Activated naive CD4-positive, alpha-beta T cell (primary cell): ENCODE results near the gene DCUN1D1.

ENCODE experiments used
- DNase-seq, 4 experiments: peaks; one replicate each; lab custom pipeline; 2025; lab: John Stamatoyannopoulos, UW

DCUN1D1 gene

GRCh38 chr3:182972387-182972786 lies 8.0 kb downstream of the DCUN1D1 start:
- no peak for DNase-seq

DNA sequence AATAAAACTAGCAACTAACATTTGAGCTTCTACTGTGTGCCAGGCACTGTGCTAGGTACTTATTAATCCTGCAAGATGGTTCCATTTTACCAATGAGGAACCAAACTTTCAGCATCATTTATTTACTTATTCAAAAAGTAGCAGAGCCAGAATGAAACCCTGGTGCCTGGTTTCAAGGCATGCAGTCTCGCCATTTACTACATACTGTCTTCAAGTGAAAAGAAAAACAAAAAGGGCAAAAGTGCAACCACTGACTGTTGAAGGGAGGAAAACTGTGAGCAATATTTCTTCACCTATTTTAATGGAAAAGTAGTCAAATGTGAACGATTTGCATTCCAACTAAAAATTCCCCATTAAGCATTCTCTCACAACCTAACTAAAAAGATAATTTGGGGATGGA lies 8.7 kb downstream of the DCUN1D1 start:
- DNase-seq: no peak

- no peak for DNase-seq
These were observed 9.4 kb downstream of the DCUN1D1 start for GRCh38 chr3:182970811-182971418.

DNA sequence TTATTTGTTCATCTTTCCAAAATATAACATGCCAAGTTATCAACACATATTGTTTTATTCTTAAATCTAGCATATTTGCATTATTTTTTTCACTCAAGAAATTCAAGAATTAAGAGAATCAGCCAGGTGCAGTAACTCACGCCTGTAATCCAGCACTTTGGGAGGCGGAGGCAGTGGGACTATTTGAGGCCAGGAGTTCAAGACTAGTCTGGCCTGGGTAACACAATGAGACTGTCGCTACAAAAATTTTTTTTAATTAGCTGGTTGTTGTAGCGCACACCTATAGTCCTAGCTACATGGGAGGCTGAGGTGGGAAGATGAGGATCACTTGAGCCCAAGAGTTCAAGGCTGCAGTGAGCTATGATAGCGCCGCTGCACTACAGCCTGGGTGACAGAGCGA lies 10.5 kb downstream of the DCUN1D1 start:
- no peak for DNase-seq

GRCh38 chr3:182969277-182969676 lies 11.1 kb downstream of the DCUN1D1 start:
- no peak for DNase-seq

DNA sequence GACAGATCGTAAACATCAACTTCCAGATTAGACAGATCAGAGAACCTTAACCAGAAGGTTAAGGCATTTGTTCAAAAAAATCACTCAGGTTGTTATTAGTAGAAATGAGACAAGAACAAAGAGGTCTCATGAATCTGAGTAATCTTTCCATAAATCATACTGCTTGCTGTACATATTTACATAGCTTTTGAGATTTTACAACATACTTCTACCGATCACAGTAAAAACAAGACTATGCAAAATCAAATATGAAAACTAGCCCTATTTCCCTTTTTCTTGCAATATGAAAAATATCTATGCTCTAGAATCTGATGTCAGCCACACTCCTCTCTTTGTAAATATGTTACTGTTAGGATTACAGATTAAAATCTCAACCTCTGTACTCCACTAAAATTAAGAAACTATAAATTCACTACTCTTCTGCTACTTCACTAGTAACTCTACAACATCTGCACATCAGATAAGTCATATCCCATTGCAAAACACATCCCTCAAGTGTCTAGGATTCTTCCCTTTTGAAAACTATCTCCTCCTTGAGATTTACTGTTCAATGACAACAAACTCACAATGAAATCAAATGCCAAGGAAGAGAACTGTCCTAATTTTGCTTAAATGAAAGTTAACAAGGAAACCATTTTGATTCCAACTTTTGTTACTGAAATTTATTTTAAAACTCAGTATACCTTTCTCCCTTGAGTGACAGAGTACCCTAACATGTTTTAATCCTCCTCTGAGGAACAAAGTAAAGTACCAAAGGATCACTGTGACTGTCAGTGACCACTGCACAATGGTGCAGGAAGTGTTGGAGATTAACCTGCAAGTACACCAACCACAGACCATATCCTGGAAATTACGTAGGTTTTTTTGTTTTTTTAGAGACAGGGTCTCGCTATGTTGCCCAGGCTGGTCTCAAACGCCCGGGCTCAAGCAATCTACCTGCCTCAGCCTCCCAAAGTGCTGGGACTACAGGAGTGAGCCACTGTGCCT lies 12.8 kb downstream of the DCUN1D1 start:
- DNase-seq: no peak

DNA sequence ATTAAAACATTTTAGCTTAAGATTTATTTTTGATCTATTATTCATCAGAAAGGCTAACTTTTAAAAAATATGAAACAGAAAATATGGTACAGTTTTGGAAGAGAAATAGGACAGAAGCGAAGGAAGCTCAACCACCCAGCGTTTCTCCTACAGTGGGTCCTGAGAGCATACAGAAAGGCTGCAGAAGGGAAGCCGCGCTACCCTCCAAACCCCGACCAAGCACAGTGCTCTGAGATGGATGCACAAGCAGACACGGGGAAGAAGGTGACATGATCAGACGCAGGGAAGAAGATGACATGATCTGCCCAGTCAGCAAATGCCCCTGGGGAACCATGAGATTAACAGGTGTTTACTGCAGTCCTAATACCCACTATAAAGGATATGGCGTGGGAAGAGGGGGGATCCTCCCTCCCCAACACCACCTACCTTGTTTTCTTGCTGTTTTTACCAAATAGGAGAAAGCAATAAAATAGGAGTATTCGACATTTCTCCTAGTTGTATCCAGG lies 14.4 kb downstream of the DCUN1D1 start:
- DNase-seq: no peak

- no peak for DNase-seq
These were observed 16.2 kb downstream of the DCUN1D1 start for GRCh38 chr3:182964179-182964578.

- DNase-seq: no peak
These were observed 18.2 kb downstream of the DCUN1D1 start for GRCh38 chr3:182962166-182962565.

DNA sequence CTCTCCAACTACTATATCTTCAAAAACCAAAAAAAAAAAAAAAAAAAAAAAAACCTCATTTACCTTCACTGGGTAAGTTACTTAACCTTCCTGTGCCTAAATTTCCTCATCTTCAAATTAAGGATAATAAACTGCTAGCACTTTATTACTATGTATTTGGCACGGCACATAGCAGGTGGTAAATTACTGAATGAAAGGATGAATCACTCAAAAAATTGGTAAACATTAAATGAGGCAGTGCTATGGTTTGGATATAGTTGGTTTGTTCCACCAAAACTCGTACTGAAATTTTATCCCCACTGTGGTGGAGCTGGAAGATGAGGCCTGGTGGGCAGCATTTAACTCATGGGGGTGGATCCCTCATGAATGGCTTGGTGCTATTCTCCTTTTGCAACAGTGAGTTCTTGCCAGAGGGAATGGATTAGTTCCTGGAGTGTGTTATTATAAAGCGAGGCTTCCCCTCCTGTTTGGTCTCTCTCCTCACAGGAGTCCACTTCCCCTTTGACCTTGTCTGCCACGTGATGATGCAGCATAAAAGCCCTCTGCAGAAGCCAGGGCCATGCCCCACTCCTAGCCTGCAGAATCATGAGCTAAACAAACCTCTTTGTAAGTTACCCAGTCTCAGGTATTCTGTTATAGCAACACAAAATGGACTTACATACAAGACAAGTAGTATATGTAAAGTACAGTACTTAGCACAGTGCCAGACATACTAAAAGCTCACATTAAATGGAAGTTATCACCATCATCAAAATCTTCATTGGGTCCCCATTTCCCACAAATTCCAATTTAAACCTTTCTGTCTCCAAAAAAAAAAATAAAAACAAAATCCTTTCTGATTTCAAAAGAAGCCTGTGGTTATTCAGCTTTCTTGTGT lies 20.6 kb downstream of the DCUN1D1 start:
- DNase-seq: no peak

DNA sequence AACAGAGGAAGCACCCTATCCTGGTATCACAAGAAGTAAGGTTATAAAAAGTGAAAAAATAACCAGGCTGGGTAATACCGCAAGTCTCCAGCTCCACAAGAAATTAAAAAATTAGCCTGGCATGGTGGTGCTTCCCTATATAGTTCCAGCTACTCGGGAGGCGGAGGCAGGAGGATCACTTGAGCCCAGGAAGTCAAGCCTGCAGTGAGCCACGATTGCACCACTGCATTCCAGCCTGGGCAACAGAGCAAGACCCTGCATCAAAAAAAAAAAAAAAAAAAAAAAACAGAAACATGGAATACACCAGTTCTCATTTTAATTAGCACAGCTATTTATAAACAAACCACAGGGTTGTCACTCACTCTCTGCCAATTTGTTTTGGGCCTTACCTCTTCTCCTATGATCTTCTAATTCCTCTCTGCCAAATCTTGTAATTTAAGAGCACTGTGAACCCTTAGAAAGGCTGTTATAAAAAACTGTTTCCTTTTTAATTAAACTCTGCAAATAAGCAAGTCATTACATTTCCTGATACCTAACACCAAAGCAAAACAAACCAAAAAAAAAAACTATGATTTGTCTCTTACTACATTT lies 22.6 kb downstream of the DCUN1D1 start:
- no peak for DNase-seq

GRCh38 chr3:182957226-182957625 lies 23.1 kb downstream of the DCUN1D1 start:
- no peak for DNase-seq

- no peak for DNase-seq
These were observed 25.6 kb downstream of the DCUN1D1 start for GRCh38 chr3:182954553-182955235.

GRCh38 chr3:182949688-182950087 lies 30.6 kb downstream of the DCUN1D1 start:
- DNase-seq: no peak

DNA sequence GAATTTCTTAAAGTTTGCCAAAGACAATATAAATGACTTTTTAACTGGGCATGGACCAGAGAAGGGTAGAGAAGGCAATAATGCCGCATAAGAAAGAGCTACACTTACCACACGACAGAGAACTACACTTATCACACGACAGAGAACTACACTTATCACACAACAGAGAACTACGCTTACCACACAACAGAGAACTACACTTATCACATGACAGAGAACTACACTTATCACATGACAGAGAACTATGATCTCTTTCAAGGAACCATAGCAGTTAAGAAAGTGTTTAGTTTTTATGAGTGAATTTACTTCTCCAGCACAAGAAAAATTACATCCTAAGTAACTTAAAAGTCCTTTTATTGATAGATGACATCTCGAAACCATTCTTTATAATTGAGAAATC lies 32.0 kb downstream of the DCUN1D1 start:
- DNase-seq: no peak

DNA sequence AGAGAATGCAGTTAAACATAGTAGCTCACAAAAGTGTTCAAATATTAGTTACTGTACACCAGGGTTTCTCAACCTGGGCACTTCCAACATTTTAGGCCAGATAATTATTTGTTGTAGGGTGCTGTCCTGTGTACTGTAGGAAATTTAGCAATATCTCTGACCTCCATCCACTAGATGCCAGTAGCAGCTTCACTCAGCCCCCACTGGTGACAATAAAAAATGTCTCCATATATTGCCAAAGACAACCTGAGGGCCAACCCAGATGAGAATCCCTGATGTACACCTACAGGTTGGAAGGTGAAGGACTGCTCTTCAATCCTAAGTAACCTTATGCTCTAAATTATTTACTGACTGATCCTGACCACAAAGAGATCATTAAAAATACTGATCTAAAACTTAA lies 32.5 kb downstream of the DCUN1D1 start:
- no peak for DNase-seq

- no peak for DNase-seq
These were observed 38.6 kb downstream of the DCUN1D1 start for GRCh38 chr3:182941719-182942118.

DNA sequence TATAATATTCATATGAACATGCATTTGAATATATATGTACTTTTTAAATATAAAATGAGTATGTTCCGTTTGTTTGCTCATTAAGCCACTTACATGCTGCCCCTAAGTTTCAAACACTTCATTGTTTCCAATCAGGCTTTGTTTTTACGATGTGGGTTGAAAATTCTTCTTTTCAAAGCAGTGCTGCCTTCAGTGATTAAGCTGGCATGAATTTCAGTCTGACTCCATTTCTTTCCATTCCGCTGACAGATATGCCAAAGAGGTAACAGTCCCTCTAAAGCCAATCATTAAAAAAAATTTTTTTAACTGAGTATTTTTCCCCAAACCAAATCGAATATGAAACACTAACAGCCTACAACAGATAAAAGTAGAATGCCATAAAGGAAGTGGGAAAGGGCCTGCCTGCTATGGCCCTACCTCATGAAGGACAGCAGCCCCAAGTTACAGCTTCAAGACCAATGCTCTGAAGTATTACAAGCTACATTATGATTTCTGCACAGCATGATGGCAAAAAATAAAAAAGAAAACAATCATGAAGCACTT lies 40.0 kb downstream of the DCUN1D1 start:
- no peak for DNase-seq

DNA sequence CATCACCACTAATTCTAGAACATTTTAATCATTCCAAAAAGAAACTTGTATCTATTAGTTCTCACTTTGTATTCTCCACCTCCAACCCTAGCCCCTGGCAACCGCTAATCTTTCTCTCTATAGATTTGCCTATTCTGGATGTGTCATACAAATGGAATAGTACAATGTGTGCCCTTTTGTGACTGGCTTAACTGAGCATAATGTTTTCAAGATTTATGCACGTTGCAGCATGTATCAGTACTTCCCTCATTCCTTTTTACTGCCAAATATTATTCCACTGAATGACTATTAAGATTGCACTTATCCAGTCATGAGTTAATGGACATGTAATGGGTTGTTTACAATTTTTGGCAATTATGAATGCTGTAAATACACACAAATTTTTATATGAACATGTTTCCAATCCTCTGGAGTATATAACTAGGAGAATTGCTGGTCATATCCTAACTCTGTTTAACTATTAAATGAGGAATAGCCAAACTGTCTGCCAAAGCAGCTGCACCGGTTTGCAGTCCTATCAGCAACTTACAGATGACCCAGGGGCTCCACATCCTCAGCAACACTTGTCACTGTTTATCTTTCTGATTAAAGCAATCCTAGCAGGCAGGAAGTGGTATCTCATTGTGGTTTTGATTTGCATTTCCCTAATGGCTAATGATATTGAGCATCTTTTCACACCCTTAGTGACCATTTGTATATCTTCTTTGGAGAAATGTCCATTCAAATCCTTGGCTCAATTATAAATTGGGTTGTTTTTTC lies 42.9 kb downstream of the DCUN1D1 start:
- no peak for DNase-seq

DNA sequence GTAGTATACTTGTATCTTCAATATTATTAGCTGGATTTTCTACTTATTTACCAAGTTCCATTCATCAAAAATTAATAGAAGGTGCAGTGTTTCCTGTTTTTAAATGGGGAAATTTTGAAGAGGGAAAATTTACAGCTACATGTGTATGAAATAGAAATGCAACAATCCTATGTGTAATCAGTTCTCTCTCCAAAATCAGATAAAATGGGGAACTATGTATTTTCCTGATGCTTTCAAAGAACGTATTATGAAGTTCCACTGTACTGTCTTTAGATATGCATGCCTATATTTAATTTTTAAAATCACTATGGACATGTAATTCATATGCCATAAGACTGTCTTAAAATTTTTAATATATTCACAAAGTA lies 43.4 kb downstream of the DCUN1D1 start:
- DNase-seq: no peak
